HepG2 (cell line): ENCODE measurements around the gene GPR176. TPM values are rescaled to one million over a fixed set of nuclear protein-coding genes. Genes with fewer than 3 reads are reported as not detected.

Experiments used
- AHR ChIP-seq: IDR thresholded peaks from 2 replicates; pipeline ENCODE4 v1.6.1; 2018; ENCODE audit warnings: missing genetic modification reagents, missing compliant biosample characterization
- AKAP8 ChIP-seq: sonication (generic); formaldehyde crosslinking; IDR thresholded peaks from 2 replicates; pipeline ENCODE4 v1.5.1; 2020; ENCODE audit warnings: mild to moderate bottlenecking, missing genetic modification reagents
- ATF7-NPFF ChIP-seq: sonication (generic); formaldehyde crosslinking; IDR thresholded peaks from 2 replicates; pipeline ENCODE4 v1.8.1; 2023; ENCODE audit warnings: mild to moderate bottlenecking, low read depth, missing genetic modification reagents, moderate library complexity
- BRCA1 ChIP-seq: sonication (generic); formaldehyde crosslinking; IDR thresholded peaks from 2 replicates; pipeline ENCODE4 v1.4.0; 2020; ENCODE audit warnings: missing genetic modification reagents
- GATAD2A ChIP-seq: IDR thresholded peaks from 2 replicates; pipeline ENCODE4 v1.6.1; 2016
- KDM2A ChIP-seq: sonication (generic); formaldehyde crosslinking; IDR thresholded peaks from 2 replicates; pipeline ENCODE4 v1.4.0; 2020; ENCODE audit warnings: low read depth, missing genetic modification reagents, borderline replicate concordance
- NCOR1 ChIP-seq: fragments of 200-600 bp; sonication (generic); IDR thresholded peaks from 2 replicates; pipeline ENCODE4 v1.7.0; 2017; ENCODE audit warnings: antibody characterized with exemption, low read length, borderline replicate concordance
- NONO ChIP-seq, 2 experiments: fragments of 450-650 bp in 1 of 2; sonication (generic) in 1 of 2; formaldehyde crosslinking in 1 of 2; IDR thresholded peaks in 1 of 2; conservative IDR thresholded peaks in 1 of 2; 2 replicates each; pipeline versions ENCODE4 v1.6.1 to v1.8.0; 2017 to 2022; ENCODE audit warnings: mild to moderate bottlenecking in 1 of 2, missing genetic modification reagents in 1 of 2, moderate library complexity in 1 of 2
- PREB ChIP-seq: sonication (generic); formaldehyde crosslinking; IDR thresholded peaks from 2 replicates; pipeline ENCODE4 v1.4.0; 2020; ENCODE audit warnings: missing genetic modification reagents
- RAD21 ChIP-seq: fragments of 450-650 bp; formaldehyde crosslinking; IDR thresholded peaks from 2 replicates; pipeline ENCODE4 v1.5.0; 2020; ENCODE audit warnings: mild to moderate bottlenecking
- SKI ChIP-seq: fragments of 450-650 bp; IDR thresholded peaks from one replicate; pipeline ENCODE4 v1.6.1; 2018; ENCODE audit warnings: mild to moderate bottlenecking; ENCODE audit not compliant: partially characterized antibody
- SP1 ChIP-seq, 2 experiments: fragments of 450-650 bp in 1 of 2; sonication (generic) in 1 of 2; formaldehyde crosslinking in 1 of 2; IDR thresholded peaks; 2 replicates each; pipeline versions ENCODE4 v1.4.0 to v1.6.1; 2016 to 2020; ENCODE audit warnings: missing genetic modification reagents in 1 of 2
- TEAD2 ChIP-seq: sonication (generic); formaldehyde crosslinking; IDR thresholded peaks from 2 replicates; pipeline ENCODE4 v1.9.0; 2021; ENCODE audit warnings: missing genetic modification reagents
- TP53 ChIP-seq: sonication (generic); formaldehyde crosslinking; conservative IDR thresholded peaks from 2 replicates; pipeline ENCODE4 v1.4.0; 2020; ENCODE audit warnings: missing genetic modification reagents
- ZNF280B ChIP-seq: sonication (generic); formaldehyde crosslinking; IDR thresholded peaks from 2 replicates; pipeline ENCODE4 v1.5.0; 2020; ENCODE audit warnings: missing genetic modification reagents, mild to moderate bottlenecking, borderline replicate concordance
- ZNF34 ChIP-seq: sonication (generic); formaldehyde crosslinking; IDR thresholded peaks from 2 replicates; pipeline ENCODE4 v1.4.0; 2020; ENCODE audit warnings: mild to moderate bottlenecking, missing genetic modification reagents, borderline replicate concordance
- ZNF354B ChIP-seq: sonication (generic); formaldehyde crosslinking; IDR thresholded peaks from 2 replicates; pipeline ENCODE4 v1.8.0; 2022; ENCODE audit warnings: mild to moderate bottlenecking, missing genetic modification reagents
- ZNF430 ChIP-seq: sonication (generic); formaldehyde crosslinking; IDR thresholded peaks from 2 replicates; pipeline ENCODE4 v1.9.0; 2021; ENCODE audit warnings: mild to moderate bottlenecking, missing genetic modification reagents
- ZNF552 ChIP-seq: sonication (generic); formaldehyde crosslinking; IDR thresholded peaks from 2 replicates; pipeline ENCODE4 v1.9.0; 2022; ENCODE audit warnings: missing genetic modification reagents, mild to moderate bottlenecking, borderline replicate concordance
- ZNF556 ChIP-seq: sonication (generic); formaldehyde crosslinking; IDR thresholded peaks from 2 replicates; pipeline ENCODE4 v1.4.0; 2020; ENCODE audit warnings: mild to moderate bottlenecking, missing genetic modification reagents, borderline replicate concordance
- ZNF574 ChIP-seq: sonication (generic); formaldehyde crosslinking; IDR thresholded peaks from 2 replicates; pipeline ENCODE4 v1.4.0; 2020; ENCODE audit warnings: missing genetic modification reagents
- ZNF691 ChIP-seq: sonication (generic); formaldehyde crosslinking; IDR thresholded peaks from 2 replicates; pipeline ENCODE4 v1.4.0; 2020; ENCODE audit warnings: missing genetic modification reagents, low read depth, mild to moderate bottlenecking, borderline replicate concordance
- ZNF782 ChIP-seq: sonication (generic); formaldehyde crosslinking; IDR thresholded peaks from 2 replicates; pipeline ENCODE4 v1.4.0; 2020; ENCODE audit warnings: missing genetic modification reagents, mild to moderate bottlenecking, borderline replicate concordance
- polyA plus RNA-seq, 8 experiments: library from polyadenylated mRNA; depleted of rRNA in 3 of 8; stranded (reverse) in 7 of 8; unstranded in 1 of 8; fragments of >200 nt; fragmentation: Illumina TruSeq in 4 of 8; extraction: Trizol in 4 of 8; gene quantifications; 2 replicates each; pipeline versions ENCODE4 v1.2.1 to v1.2.3, GENCODE V29; 2011 to 2016; ENCODE audit warnings: low read depth in 4 of 8, missing spikeins in 1 of 8, mixed read lengths in 1 of 8; ENCODE audit not compliant: insufficient read depth in 1 of 8
- total RNA-seq, 5 experiments: library from RNA; depleted of rRNA; stranded (reverse); fragments of >200 nt; fragmentation: Illumina TruSeq; extraction: Trizol; gene quantifications; 2 replicates each; pipeline ENCODE4 v1.2.3, GENCODE V29; 2016; ENCODE audit warnings: low read depth in 1 of 5

Gene GPR176
- total and polyA plus RNA-seq, 2 of the 13 experiments (the other 11 are each of a cell fraction or from before 2014, with no cell fraction given), result 0.11 to 0.20 TPM

GRCh38 chr15:39920510-39921273 is 626 bp upstream of the GPR176 start (continued):
- TF ChIP-seq ZNF574 (CRISPR knock-in tag) (peak; percentile 47; the same call in 1 of the 2 replicates), ZNF782 (CRISPR knock-in tag) (peak; percentile 39; the same call in 1 of the 2 replicates), ZNF556 (CRISPR knock-in tag) (peak; percentile 70; the same call in 1 of the 2 replicates), TEAD2 (no peak), ZNF552 (no peak), ATF7-NPFF (peak; percentile 65; the same call in 1 of the 2 replicates), RAD21 (CRISPR knock-in tag) (peak; percentile 14; the same call in 1 of the 2 replicates), AKAP8 (CRISPR knock-in tag) (no peak), ZNF354B (CRISPR knock-in tag) (0 out of 2 replicates have a peak, but pooled peaks have one; percentile 49), PREB (CRISPR knock-in tag) (no peak), ZNF430 (CRISPR knock-in tag) (peak; percentile 72), SP1 (IDR thresholded peaks at IDR 0.05) (no peak), SP1 (CRISPR knock-in tag; IDR thresholded peaks at IDR 0.05) (peak; percentile 69; the same call in 1 of the 2 replicates), BRCA1 (CRISPR knock-in tag) (no peak), AHR (CRISPR knock-in tag) (no peak), ZNF280B (CRISPR knock-in tag) (no peak), NCOR1 (no peak), NONO (IDR thresholded peaks at IDR 0.05) (no peak), NONO (CRISPR knock-in tag; conservative IDR thresholded peaks at IDR 0.05) (0 out of 2 replicates have a peak, but pooled peaks have one; percentile 31), SKI (no peak), ZNF691 (peak; percentile 68; the same call in 1 of the 2 replicates), GATAD2A (CRISPR knock-in tag) (no peak), ZNF34 (peak; percentile 68; the same call in 1 of the 2 replicates), KDM2A (CRISPR knock-in tag) (peak; percentile 77; the same call in 1 of the 2 replicates), TP53 (CRISPR knock-in tag) (no peak)
